Stimulated activated CD8-positive, alpha-beta memory T cell treated with anti-CD3 and anti-CD28 coated beads, Interleukin-15, amount 100 ng/mL, for 24 hours (primary cell): ENCODE measurements around the gene XIST.
"Not testable (repeated sequence)": the region's sequence is repeated elsewhere in the genome, so short reads cannot be mapped to it uniquely, and the experiment has no call there.

ENCODE experiments used
- DNase-seq: peaks from one replicate; pipeline ENCODE4 v3.0.0-alpha.2; 2020; ENCODE audit warnings: low read depth

Gene XIST

DNA sequence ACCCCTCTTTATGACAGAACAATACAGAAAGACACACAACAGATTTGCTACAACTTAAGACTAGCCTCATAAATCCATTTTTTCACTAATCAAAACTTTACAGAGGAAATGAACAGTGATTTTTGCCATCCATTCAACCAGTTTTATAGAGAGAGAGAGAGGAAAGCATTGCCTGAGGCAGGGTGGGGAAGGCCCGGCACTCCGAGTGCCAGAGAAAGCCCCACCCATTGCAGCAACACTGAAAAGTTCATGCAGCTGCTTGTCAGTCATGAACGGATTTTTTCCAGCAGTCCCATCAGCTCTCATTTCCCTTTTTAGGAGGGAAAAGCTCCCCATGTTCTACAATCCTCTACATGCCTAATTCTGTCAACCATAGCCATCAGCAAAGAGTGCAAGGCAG, 52.6 kb downstream of the XIST start:
- no peak for DNase-seq

- DNase-seq: not testable (repeated sequence)
Observed at GRCh38 chrX:73792511-73792910, 60.0 kb downstream of the XIST start.

DNA sequence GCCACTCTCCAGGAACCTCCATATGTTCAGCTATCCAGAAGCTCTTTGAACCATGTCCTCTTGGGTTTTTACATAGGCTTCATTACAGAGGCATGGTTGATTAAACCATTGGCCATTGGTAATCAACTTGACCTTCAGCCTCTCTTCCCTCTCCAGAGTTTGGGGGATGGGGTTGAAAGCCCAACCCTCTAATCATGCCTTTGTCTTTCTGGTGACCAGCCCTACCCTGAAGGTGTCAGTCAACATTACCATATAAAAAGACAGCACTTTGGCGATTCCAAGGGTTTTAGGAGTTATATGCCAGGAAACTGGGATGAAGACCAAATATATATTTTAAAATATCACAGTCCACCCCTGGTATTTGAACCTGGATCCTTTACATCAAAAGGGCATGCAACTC, 67.0 kb downstream of the XIST start:
- DNase-seq: no peak
